ENCODE measurements around the gene GALK1. TPM values are rescaled to one million over a fixed set of nuclear protein-coding genes. Genes with fewer than 3 reads are reported as not detected.

The GALK1 gene
- total RNA-seq, 1 donor from 2014 or later: 101 TPM

- H3K4me3 ChIP-seq: no peak overlapping the region
- peaks cover 0 to 6% of the 10 kb centered on the region in 2 donors for H3K4me1 ChIP-seq
- intact Hi-C loops (cut with DNase I): no loop called here
- H3K27me3 ChIP-seq: peaks cover 14% of the 10 kb centered on the region
- no peak for DNase-seq (ENCODE audit: low spot score in 2 of 2)
- no peaks in the 10 kb centered on the region for H3K9me3 ChIP-seq
- TF ChIP-seq, protein P1, sequence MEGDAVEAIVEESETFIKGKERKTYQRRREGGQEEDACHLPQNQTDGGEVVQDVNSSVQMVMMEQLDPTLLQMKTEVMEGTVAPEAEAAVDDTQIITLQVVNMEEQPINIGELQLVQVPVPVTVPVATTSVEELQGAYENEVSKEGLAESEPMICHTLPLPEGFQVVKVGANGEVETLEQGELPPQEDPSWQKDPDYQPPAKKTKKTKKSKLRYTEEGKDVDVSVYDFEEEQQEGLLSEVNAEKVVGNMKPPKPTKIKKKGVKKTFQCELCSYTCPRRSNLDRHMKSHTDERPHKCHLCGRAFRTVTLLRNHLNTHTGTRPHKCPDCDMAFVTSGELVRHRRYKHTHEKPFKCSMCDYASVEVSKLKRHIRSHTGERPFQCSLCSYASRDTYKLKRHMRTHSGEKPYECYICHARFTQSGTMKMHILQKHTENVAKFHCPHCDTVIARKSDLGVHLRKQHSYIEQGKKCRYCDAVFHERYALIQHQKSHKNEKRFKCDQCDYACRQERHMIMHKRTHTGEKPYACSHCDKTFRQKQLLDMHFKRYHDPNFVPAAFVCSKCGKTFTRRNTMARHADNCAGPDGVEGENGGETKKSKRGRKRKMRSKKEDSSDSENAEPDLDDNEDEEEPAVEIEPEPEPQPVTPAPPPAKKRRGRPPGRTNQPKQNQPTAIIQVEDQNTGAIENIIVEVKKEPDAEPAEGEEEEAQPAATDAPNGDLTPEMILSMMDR (IDR thresholded peaks at IDR 0.05): no peak
- H3K27ac ChIP-seq: no peak overlapping the region
- no peaks in the 10 kb centered on the region for H3K36me3 ChIP-seq
Observed at GRCh38 chr17:75725504-75725903, 39.5 kb downstream of the GALK1 start.

DNA sequence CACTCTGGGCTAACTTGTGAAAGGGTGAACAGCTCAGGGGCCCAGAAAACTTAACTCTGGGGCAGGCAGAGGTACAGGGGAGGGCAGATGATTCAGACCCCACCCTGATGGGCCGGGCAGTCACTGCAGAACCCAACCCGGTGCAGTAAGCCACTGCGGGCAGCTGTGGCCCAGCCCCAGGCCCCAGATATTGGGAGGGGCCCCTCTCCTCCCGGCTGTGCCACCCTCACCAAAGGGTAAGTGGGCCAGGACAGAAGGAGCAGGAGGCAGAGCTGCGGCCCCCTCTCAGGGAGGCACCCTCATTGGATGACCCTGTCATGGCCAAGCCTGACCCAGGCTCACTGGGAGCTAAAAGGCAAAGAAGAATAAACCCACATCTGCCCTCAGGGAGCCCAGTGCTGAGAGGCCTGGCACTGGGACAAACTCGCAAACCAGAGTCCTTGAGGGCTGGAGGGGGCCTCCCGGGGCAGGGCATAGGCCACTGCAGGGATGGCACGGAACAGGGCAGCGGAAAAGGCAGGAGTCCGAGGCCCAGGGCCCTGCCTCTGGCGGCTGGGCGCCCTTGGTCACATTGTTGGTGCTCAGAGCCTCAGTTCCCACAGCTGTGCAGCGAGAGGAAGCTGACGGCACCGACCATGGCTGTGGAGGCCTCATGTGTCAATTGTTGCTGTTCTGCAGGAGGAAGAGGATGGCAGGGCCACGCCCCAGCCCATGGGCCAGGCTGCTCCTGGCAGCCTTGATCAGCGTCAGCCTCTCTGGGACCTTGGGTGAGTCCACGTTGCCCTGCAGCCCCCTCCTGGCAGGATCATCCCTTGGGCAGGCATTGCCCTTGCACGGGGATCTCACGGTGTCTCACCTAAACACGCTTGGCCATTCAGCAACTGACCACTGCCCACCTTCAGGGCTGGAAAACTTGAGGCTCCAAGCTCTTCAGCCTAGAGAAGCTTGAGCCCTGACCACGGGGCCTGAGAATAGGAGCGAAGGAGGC lies 40.7 kb downstream of the GALK1 start:
- Histone ChIP-seq H3K9me3 (no peaks in the 10 kb centered on the region), H3K4me1 (peaks cover 0 to 6% of the 10 kb centered on the region in 2 donors), H3K4me3 (no peak overlapping the region), H3K36me3 (no peaks in the 10 kb centered on the region), H3K27ac (no peak overlapping the region), H3K27me3 (peaks cover 17% of the 10 kb centered on the region)
- TF ChIP-seq, protein P1 (IDR thresholded peaks at IDR 0.05): no peak
- intact Hi-C loops (cut with DNase I): no loop called here
- no peak for DNase-seq (ENCODE audit: low spot score in 2 of 2)

GRCh38 chr17:75723171-75723930 lies 41.6 kb downstream of the GALK1 start:
- Histone ChIP-seq H3K36me3 (no peaks in the 10 kb centered on the region), H3K27me3 (peaks cover 17% of the 10 kb centered on the region), H3K9me3 (no peaks in the 10 kb centered on the region), H3K4me1 (peaks cover 0 to 6% of the 10 kb centered on the region in 2 donors), H3K4me3 (no peak overlapping the region), H3K27ac (no peak overlapping the region)
- intact Hi-C loops (cut with DNase I): no loop called here
- TF ChIP-seq, protein P1 (IDR thresholded peaks at IDR 0.05): no peak
- no peak for DNase-seq (ENCODE audit: low spot score in 2 of 2)

GRCh38 chr17:75722542-75723095 lies 42.4 kb downstream of the GALK1 start:
- Histone ChIP-seq H3K9me3 (no peaks in the 10 kb centered on the region), H3K4me3 (no peak overlapping the region), H3K4me1 (peaks cover 0 to 6% of the 10 kb centered on the region in 2 donors), H3K36me3 (no peaks in the 10 kb centered on the region), H3K27ac (no peak overlapping the region), H3K27me3 (peaks cover 17% of the 10 kb centered on the region)
- TF ChIP-seq, protein P1 (IDR thresholded peaks at IDR 0.05): no peak
- DNase-seq (ENCODE audit: low spot score in 2 of 2): no peak
- intact Hi-C loops (cut with DNase I): no loop called here

DNA sequence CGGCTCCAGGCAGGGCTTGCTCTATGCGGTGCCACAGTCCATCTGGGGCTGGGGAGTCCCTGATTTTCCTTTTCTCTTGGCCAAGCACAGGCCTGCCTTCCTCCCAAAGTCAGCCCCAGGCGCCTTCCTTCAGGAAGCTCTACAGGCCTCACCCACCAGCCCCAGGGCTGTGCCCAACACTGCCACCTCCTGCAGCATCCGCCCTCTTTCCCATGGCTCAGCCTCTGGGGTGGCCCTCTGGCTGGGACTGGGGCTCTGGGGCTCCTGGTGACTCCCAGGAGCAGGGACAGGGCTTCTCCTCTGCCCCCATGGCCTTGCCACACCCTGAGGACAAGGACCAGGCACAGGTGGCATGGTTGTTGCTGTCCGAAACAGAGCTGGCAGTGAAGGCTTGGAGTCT lies 42.9 kb downstream of the GALK1 start:
- Histone ChIP-seq H3K27ac (no peak overlapping the region), H3K36me3 (no peaks in the 10 kb centered on the region), H3K9me3 (no peaks in the 10 kb centered on the region), H3K4me1 (peaks cover 0 to 6% of the 10 kb centered on the region in 2 donors), H3K4me3 (peak overlapping the region in 1 of 2 donors; percentile 62), H3K27me3 (peaks cover 17% of the 10 kb centered on the region)
- intact Hi-C loops (cut with DNase I): no loop called here
- no peak for DNase-seq (ENCODE audit: low spot score in 2 of 2)
- TF ChIP-seq, protein P1 (IDR thresholded peaks at IDR 0.05): no peak

Measured in ascending aorta (tissue), 2 donors.